RWPE2 (cell line): ENCODE results near the gene MAP2K5.

Experiments used
- ATAC-seq: fragments of 200-7000 bp; cut with Tn5 transposase; 3 replicates; pipeline ENCODE4 v1.9.1; 2021; ENCODE audit warnings: low read depth
- DNase-seq: peaks from one replicate; pipeline ENCODE4 v3.0.0-alpha.2; 2020; ENCODE audit warnings: low spot score
- H3K27ac ChIP-seq: fragments of 450-650 bp; 2 replicates; pipeline ENCODE4 v1.5.1; 2017; ENCODE audit warnings: mild to moderate bottlenecking; ENCODE audit not compliant: poor library complexity, severe bottlenecking
- H3K27me3 ChIP-seq: fragments of 250-450 bp; sonication (Bioruptor Pico); 2 replicates; pipeline ENCODE4 v1.5.1; 2021; ENCODE audit warnings: mild to moderate bottlenecking, moderate library complexity; ENCODE audit not compliant: insufficient read depth, poor library complexity, severe bottlenecking
- H3K36me3 ChIP-seq: fragments of 250-450 bp; sonication (Bioruptor Pico); 2 replicates; pipeline ENCODE4 v1.5.1; 2020; ENCODE audit warnings: low read depth, mild to moderate bottlenecking, moderate library complexity
- H3K4me1 ChIP-seq: fragments of 250-450 bp; sonication (Bioruptor Pico); 2 replicates; pipeline ENCODE4 v1.5.1; 2021; ENCODE audit warnings: mild to moderate bottlenecking, moderate library complexity; ENCODE audit not compliant: insufficient read depth, poor library complexity, severe bottlenecking
- H3K4me3 ChIP-seq: fragments of 250-450 bp; sonication (Bioruptor Pico); 2 replicates; pipeline ENCODE4 v1.5.1; 2021; ENCODE audit warnings: mild to moderate bottlenecking, moderate library complexity; ENCODE audit not compliant: severe bottlenecking
- H3K9me3 ChIP-seq: fragments of 250-450 bp; sonication (Bioruptor Pico); 2 replicates; pipeline ENCODE4 v1.5.1; 2021; ENCODE audit warnings: mild to moderate bottlenecking, moderate library complexity; ENCODE audit not compliant: severe bottlenecking
- CTCF ChIP-seq: fragments of 450-650 bp; IDR thresholded peaks from one replicate; pipeline ENCODE4 v1.5.1; 2017; ENCODE audit warnings: mild to moderate bottlenecking, moderate library complexity; ENCODE audit not compliant: poor library complexity, severe bottlenecking

The MAP2K5 gene

GRCh38 chr15:67792250-67792942, 249.9 kb downstream of the MAP2K5 start:
- no peak for DNase-seq
- H3K36me3 ChIP-seq: no peaks in the 10 kb centered on the region
- no peak for ATAC-seq

DNA sequence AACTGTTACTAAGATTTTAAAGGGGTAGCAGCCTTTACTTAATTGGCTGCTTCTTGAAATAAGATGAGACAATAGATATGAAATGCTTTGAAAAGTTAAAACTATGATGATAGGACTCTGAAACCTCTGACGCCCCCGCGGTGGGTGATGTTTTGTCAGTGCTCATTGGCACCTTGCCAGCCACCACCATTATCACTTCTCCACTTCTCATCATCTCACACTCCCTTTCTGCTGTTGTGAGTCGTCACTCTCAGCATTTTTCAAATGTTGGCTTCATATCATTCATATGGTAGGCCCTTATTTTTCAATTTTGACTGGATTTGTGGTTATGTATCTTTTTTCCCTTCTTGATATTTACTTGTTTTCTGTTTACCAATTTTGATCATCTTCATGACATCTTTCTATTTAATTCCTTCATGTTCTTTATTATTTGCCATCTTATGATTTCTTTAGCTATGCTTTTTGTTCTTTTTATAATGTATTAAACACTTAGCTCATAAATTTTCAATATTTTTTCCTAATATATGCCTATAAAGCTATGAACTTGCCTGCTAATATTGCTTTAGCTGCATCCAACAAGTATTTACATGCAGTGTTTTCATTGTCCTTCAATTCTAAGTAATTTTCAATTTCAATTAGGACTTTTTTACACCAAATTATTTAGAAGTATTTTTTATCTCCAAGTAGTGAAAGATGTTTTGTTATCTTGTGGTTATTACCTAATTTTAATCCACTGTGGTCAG, 252.5 kb downstream of the MAP2K5 start:
- no peaks in the 10 kb centered on the region for H3K27me3 ChIP-seq
- DNase-seq (no peak), ATAC-seq (no peak)
- no peak for TF ChIP-seq CTCF
- no peak overlapping the region for H3K4me3 ChIP-seq
- H3K27ac ChIP-seq: no peak overlapping the region
- no peaks in the 10 kb centered on the region for H3K36me3 ChIP-seq
- peaks cover 9% of the 10 kb centered on the region for H3K9me3 ChIP-seq
- H3K4me1 ChIP-seq: no peaks in the 10 kb centered on the region

More at GRCh38 chr15:67792250-67792942, 249.9 kb downstream of the MAP2K5 start:
- TF ChIP-seq CTCF: no peak
- no peaks in the 10 kb centered on the region for H3K27me3 ChIP-seq
- peaks cover 9% of the 10 kb centered on the region for H3K9me3 ChIP-seq
- H3K27ac ChIP-seq: no peak overlapping the region
- no peak overlapping the region for H3K4me3 ChIP-seq
- H3K4me1 ChIP-seq: no peaks in the 10 kb centered on the region

GRCh38 chr15:67796196-67797127, 254.0 kb downstream of the MAP2K5 start:
- no peak for ATAC-seq
- Histone ChIP-seq H3K9me3 (peaks cover 9% of the 10 kb centered on the region), H3K36me3 (no peaks in the 10 kb centered on the region), H3K4me1 (no peaks in the 10 kb centered on the region), H3K27ac (no peak overlapping the region), H3K4me3 (no peak overlapping the region), H3K27me3 (no peaks in the 10 kb centered on the region)
- DNase-seq: no peak
- no peak for TF ChIP-seq CTCF

- no peaks in the 10 kb centered on the region for H3K36me3 ChIP-seq
- H3K27ac ChIP-seq: no peak overlapping the region
- no peaks in the 10 kb centered on the region for H3K27me3 ChIP-seq
- ATAC-seq (no peak), DNase-seq (no peak)
- no peaks in the 10 kb centered on the region for H3K4me1 ChIP-seq
- peaks cover 9% of the 10 kb centered on the region for H3K9me3 ChIP-seq
- TF ChIP-seq CTCF: no peak
- H3K4me3 ChIP-seq: no peak overlapping the region
Observed at GRCh38 chr15:67799801-67800205, 257.3 kb downstream of the MAP2K5 start.
